Esophagus squamous epithelium (tissue), 4 donors: ENCODE data around the gene MOXD1.

Experiments used
- POLR2A ChIP-seq, 4 donors: fragments of 450-650 bp; IDR thresholded peaks; one replicate each; pipeline ENCODE4 v1.6.1; 2017; ENCODE audit warnings: antibody characterized with exemption in 4 of 4, mild to moderate bottlenecking in 4 of 4, moderate library complexity in 3 of 4
- TF ChIP-seq, protein P1 (sequence below), 6 experiments: fragments of 450-650 bp in 4 of 6; fragments of 200-600 bp in 2 of 6; sonication (generic) in 2 of 6; IDR thresholded peaks; one replicate each; pipeline ENCODE4 v1.5.1; 2016 to 2019; ENCODE audit warnings: antibody characterized with exemption in 6 of 6, mild to moderate bottlenecking in 4 of 6, moderate library complexity in 4 of 6

GRCh38 chr6:132390451-132390850, 10.8 kb downstream of the MOXD1 start:
- TF ChIP-seq, protein P1, sequence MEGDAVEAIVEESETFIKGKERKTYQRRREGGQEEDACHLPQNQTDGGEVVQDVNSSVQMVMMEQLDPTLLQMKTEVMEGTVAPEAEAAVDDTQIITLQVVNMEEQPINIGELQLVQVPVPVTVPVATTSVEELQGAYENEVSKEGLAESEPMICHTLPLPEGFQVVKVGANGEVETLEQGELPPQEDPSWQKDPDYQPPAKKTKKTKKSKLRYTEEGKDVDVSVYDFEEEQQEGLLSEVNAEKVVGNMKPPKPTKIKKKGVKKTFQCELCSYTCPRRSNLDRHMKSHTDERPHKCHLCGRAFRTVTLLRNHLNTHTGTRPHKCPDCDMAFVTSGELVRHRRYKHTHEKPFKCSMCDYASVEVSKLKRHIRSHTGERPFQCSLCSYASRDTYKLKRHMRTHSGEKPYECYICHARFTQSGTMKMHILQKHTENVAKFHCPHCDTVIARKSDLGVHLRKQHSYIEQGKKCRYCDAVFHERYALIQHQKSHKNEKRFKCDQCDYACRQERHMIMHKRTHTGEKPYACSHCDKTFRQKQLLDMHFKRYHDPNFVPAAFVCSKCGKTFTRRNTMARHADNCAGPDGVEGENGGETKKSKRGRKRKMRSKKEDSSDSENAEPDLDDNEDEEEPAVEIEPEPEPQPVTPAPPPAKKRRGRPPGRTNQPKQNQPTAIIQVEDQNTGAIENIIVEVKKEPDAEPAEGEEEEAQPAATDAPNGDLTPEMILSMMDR (IDR thresholded peaks at IDR 0.05): no peak
- TF ChIP-seq POLR2A (IDR thresholded peaks at IDR 0.05): no peak
